HG02884 (cell line): ENCODE data around the gene DLGAP1.
"Not testable (repeated sequence)": the region's sequence is repeated elsewhere in the genome, so short reads cannot be mapped to it uniquely, and the experiment has no call there.

ENCODE experiments used
- ATAC-seq: cut with Tn5 transposase; IDR thresholded peaks from one replicate; pipeline ENCODE4 v1.9.1; 2021; ENCODE audit warnings: mild to moderate bottlenecking, moderate library complexity; ENCODE audit not compliant: unreplicated experiment

The DLGAP1 gene

DNA sequence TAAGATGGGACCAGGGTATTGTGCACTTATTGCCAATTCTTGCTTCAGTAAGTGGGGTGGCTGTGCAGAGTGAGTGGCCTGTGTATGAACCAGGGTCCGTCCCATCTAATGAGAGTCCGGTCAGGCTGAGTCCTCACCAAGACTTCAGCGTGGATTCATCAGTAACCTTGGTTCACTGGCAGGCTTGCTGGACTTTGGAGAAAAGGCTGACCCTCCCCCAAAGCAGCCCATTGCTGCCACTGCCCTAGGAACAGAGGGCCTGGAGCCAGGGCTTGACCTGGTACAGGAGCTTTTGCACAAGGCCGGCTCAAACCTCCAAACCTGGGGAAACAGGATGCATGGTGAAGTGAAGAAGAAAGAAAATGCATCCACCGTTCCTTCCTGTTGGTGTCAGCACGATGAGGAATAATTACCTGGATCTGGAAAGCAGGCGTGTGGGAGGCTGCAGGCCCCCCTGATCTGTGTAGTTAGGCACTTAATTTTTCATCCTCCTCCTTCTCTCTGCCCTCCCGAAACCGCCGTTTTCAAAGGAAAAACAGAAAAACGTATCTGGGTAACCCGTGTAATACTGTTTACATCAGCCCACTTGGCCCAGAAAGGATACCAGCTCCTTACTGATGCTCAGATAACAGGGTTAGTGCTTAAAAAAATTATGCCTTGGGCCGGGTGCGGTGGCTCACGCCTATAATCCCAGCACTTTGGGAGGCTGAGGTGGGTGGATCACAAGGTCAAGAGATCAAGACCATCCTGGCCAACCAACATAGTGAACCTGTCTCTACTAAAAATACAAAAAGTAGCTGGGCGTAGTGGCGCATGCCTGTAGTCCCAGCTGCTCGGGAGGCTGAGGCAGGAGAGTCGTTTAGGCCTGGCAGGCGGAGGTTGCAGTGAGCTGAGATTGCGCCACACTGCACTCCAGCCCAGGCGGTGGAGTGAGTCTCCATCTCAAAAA is 857.4 kb downstream of the DLGAP1 start:
- no peak for ATAC-seq

GRCh38 chr18:3596637-3597384 is 858.3 kb downstream of the DLGAP1 start:
- no peak for ATAC-seq

GRCh38 chr18:3596324-3596636 is 858.8 kb downstream of the DLGAP1 start:
- no peak for ATAC-seq

DNA sequence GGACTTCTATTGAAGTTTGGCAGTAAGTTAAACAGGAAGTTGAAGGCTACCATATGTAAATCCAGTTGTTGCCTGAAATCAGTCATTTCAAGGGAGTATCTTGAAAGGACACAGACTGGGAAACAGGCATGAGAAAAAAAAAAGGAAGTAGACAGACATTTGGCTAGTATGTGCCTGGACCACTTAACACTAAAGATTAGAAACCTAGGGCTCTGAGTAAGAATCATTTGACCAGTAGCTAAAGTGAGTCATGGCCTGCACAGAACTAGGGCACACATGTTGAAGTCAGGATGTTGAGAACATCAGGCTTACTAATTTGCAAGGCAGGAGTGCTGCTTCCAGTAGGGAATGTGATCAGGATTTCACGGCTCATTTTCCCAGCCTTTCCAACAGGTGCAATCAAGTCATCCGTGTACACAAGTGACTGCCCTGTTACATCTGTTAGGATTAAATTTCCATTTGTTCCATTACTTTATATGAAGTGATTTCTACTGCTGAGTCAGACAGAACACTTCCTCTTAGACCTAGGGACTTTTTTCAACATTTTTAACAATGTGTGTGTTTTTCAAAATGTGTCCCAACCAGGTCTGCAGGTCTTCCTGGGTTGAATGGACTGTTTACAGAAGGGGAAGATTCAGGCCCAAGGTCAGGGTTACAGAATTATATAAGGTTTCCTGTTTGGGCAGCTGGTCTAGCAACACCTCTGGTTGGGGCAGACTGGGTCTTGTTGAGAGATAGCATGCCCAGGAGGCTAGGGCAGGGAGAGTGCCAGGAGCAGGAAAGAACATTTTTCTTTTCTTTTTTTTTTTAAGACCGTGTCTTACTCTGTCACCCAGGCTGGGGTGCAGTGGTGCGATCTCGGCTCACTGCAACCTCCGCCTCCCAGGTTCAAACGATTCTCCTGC is 859.5 kb downstream of the DLGAP1 start:
- peak; percentile 63 for ATAC-seq

GRCh38 chr18:3594760-3595368 is 860.2 kb downstream of the DLGAP1 start:
- no peak for ATAC-seq

- ATAC-seq: peak; percentile 47
Observed at GRCh38 chr18:3593904-3594759, 861.0 kb downstream of the DLGAP1 start.

DNA sequence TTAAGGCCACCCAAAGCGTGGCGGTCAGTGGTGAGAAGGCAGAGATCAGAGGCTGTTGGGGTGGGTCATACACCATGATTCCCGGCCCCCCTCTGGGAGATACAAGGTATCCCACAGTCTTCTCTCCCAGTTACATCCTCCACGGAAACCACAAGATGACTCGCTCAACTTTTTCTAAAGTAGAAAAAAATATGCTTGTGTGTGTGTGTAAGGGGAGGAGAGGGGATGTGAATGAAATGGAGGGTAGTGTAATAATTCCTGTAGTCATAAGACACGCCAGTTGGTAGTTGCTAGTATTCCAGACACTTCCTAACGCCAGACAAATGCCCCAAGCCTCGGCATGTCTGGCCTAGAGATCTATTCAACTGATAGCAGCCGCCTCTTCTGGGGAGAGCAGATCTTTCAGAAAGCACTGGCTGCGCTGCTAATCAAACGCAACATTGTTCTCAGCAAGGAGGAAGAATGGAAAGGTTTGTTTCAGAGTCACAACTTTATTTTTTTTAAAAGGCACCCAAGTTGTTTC is 861.7 kb downstream of the DLGAP1 start:
- ATAC-seq: peak; percentile 4

DNA sequence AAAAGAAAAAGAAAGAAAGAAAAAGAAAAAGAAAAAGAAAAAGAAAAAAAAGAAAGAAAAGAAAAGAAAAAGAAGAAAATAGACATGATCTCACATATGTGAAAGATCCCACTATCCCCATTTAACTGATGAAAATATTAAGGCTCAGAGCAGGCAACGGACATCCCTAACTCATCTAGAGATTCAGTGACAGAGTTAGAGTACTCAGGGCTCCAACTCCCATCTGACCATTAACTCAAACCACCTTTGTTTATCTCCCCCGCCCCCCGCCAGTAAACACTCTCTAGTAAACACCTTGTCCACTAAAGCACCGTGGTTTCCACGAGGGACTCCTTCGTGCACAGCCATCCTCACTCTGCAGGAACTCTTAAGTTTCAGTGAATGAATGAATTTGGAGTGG is 862.2 kb downstream of the DLGAP1 start:
- ATAC-seq: no peak

- no peak for ATAC-seq
Observed at GRCh38 chr18:3590096-3590630, 864.9 kb downstream of the DLGAP1 start.

GRCh38 chr18:3585656-3586509 is 869.2 kb downstream of the DLGAP1 start:
- ATAC-seq: peak; percentile 2

GRCh38 chr18:3584897-3585460 is 870.1 kb downstream of the DLGAP1 start:
- ATAC-seq: no peak

GRCh38 chr18:3584266-3584861 is 870.7 kb downstream of the DLGAP1 start:
- no peak for ATAC-seq

- ATAC-seq: no peak
Observed at GRCh38 chr18:3583873-3584247, 871.2 kb downstream of the DLGAP1 start.

GRCh38 chr18:3583106-3583872 is 871.8 kb downstream of the DLGAP1 start:
- ATAC-seq: not testable (repeated sequence)

- no peak for ATAC-seq
Observed at GRCh38 chr18:3581890-3582289, 873.2 kb downstream of the DLGAP1 start.

- not testable (repeated sequence) for ATAC-seq
Observed at GRCh38 chr18:3580523-3581025, 874.5 kb downstream of the DLGAP1 start.

DNA sequence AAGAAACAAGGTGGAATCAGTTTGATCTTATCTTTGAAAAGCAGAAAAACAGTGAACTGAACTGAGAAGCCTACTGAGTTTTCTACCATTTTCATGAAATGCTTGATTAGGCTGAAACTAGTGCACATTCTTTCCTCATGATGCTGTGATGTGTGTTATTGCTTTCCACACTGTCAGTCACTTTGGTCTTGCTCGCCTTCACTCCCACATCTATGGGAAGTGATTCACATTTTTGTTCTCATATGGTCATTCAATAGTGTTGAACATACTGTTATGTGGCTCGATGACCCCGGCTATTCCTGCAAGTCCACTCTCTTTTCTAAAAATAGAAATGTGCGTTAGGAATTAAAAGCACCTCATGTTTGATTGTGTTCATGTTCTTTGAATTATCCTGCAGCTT is 875.4 kb downstream of the DLGAP1 start:
- ATAC-seq: no peak
